ENCODE data around the gene ADAMTSL3.

The ADAMTSL3 gene

GRCh38 chr15:83653639-83654378 is at the start of gene ADAMTSL3:
ADAMTSL3 (plus strand) TSS chr15:83654123; CDS start chr15:83655762, 1,639 bp downstream.
- no peak for TF ChIP-seq CTCF (IDR thresholded peaks at IDR 0.05; ENCODE audit: insufficient read depth, low read length, poor library complexity, severe bottlenecking)
- no peaks in the 10 kb centered on the region for H3K36me3 ChIP-seq (ENCODE audit: control insufficient read depth, insufficient read depth, low read length)
- no peak within 1 kb of the TSS for H3K4me3 ChIP-seq (replicated peaks; ENCODE audit: low read depth, low read length)
- no peaks in the 10 kb centered on the region for H3K27me3 ChIP-seq (replicated peaks; ENCODE audit: control insufficient read depth, insufficient read depth, low read length)
- DNase-seq (ENCODE audit: extremely low read depth, insufficient read length) = no peak

DNA sequence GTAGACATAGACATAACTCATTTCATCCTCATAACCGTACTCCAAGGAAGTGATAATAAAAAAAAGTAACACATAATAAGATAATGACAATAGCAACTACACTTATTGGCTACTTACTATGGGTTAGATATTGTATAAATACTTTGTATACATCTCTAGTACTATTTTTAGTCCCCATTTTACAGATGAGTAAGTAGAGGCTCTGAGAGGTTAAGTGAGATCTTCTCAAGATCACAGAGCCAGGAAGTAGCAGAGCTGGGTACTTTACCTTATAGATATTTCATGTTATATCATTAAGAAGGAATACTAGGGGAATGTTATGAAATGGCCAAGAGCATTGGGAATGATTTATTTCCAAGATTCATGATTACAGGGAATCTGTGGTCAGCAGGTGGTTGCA is 49.4 kb upstream of the ADAMTSL3 start:
- TF ChIP-seq CTCF (IDR thresholded peaks at IDR 0.05; ENCODE audit: insufficient read depth, low read length, poor library complexity, severe bottlenecking) = no peak
- no peak for DNase-seq (ENCODE audit: extremely low read depth, insufficient read length)
- no peaks in the 10 kb centered on the region for H3K36me3 ChIP-seq (ENCODE audit: control insufficient read depth, insufficient read depth, low read length)
- no peak overlapping the region for H3K4me3 ChIP-seq (replicated peaks; ENCODE audit: low read depth, low read length)
- H3K27me3 ChIP-seq (replicated peaks; ENCODE audit: control insufficient read depth, insufficient read depth, low read length) = no peaks in the 10 kb centered on the region; the same call in 1 of the 2 replicates

GRCh38 chr15:83605111-83605945 is 48.6 kb upstream of the ADAMTSL3 start:
- no peak for TF ChIP-seq CTCF (IDR thresholded peaks at IDR 0.05; ENCODE audit: insufficient read depth, low read length, poor library complexity, severe bottlenecking)
- Histone ChIP-seq H3K36me3 (ENCODE audit: control insufficient read depth, insufficient read depth, low read length) (no peaks in the 10 kb centered on the region), H3K27me3 (replicated peaks; ENCODE audit: control insufficient read depth, insufficient read depth, low read length) (no peaks in the 10 kb centered on the region; the same call in 1 of the 2 replicates), H3K4me3 (replicated peaks; ENCODE audit: low read depth, low read length) (no peak overlapping the region)
- DNase-seq (ENCODE audit: extremely low read depth, insufficient read length) = no peak

DNA sequence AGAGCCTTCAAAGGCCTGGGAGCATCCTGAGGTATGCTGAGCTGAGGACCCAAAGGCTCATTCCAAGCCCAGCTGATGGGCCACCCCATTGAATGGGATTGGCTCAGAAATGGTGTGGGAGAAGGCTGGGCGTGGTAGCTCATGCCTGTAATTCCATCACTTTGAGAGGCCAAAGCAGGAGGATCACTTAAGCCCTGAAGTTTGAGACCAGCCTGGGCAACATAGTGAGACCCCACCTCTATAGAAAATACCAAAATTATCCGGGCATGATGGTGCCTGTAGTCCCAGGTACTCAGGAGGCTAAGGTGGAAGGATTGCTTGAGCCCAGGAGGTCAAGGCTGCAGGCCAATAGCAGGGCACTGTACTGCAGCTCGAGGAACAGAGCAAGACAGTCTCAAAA is 43.8 kb upstream of the ADAMTSL3 start:
- no peak for DNase-seq (ENCODE audit: extremely low read depth, insufficient read length)
- no peaks in the 10 kb centered on the region for H3K36me3 ChIP-seq (ENCODE audit: control insufficient read depth, insufficient read depth, low read length)
- H3K4me3 ChIP-seq (replicated peaks; ENCODE audit: low read depth, low read length) = no peak overlapping the region
- H3K27me3 ChIP-seq (replicated peaks; ENCODE audit: control insufficient read depth, insufficient read depth, low read length) = no peaks in the 10 kb centered on the region; the same call in 1 of the 2 replicates
- no peak for TF ChIP-seq CTCF (IDR thresholded peaks at IDR 0.05; ENCODE audit: insufficient read depth, low read length, poor library complexity, severe bottlenecking)

GRCh38 chr15:83610901-83611685 is 42.8 kb upstream of the ADAMTSL3 start:
- DNase-seq (ENCODE audit: extremely low read depth, insufficient read length) = no peak
- H3K27me3 ChIP-seq (replicated peaks; ENCODE audit: control insufficient read depth, insufficient read depth, low read length) = no peaks in the 10 kb centered on the region; the same call in 1 of the 2 replicates
- H3K36me3 ChIP-seq (ENCODE audit: control insufficient read depth, insufficient read depth, low read length) = no peaks in the 10 kb centered on the region
- no peak for TF ChIP-seq CTCF (IDR thresholded peaks at IDR 0.05; ENCODE audit: insufficient read depth, low read length, poor library complexity, severe bottlenecking)
- H3K4me3 ChIP-seq (replicated peaks; ENCODE audit: low read depth, low read length) = no peak overlapping the region

Data from GM06990 (cell line).